NOMO-1 treated with DMSO at 0.1 percent for 48 hours (cell line): ENCODE data around the gene NBEAL1.
A peak's percentile ranks its signal among the peaks of the same experiment; 100 is the strongest.
"Not testable (repeated sequence)": the region's sequence is repeated elsewhere in the genome, so short reads cannot be mapped to it uniquely, and the experiment has no call there.

ENCODE experiments used
- DNase-seq: peaks from one replicate; lab custom pipeline; 2025; ENCODE audit not compliant: unreplicated experiment; lab: John Stamatoyannopoulos, UW

NBEAL1 gene

GRCh38 chr2:203014456-203015199, at the start of gene NBEAL1:
Gene NBEAL1, plus strand, starts transcription at chr2:203014875. Its CDS starts 1,510 bp downstream, at chr2:203016385.
- peak; percentile 95 for DNase-seq

- peak; percentile 1 for DNase-seq
These were observed 48.7 kb upstream of the NBEAL1 start for GRCh38 chr2:202965810-202966460.

GRCh38 chr2:202969404-202969803, 45.3 kb upstream of the NBEAL1 start:
- DNase-seq: not testable (repeated sequence)

GRCh38 chr2:202976809-202977208, 37.9 kb upstream of the NBEAL1 start:
- DNase-seq: no peak

- no peak for DNase-seq
These were observed 31.7 kb upstream of the NBEAL1 start for GRCh38 chr2:202982779-202983491.

- DNase-seq: no peak
These were observed 24.9 kb upstream of the NBEAL1 start for GRCh38 chr2:202989749-202990148.

GRCh38 chr2:202990501-202990900, 24.2 kb upstream of the NBEAL1 start:
- no peak for DNase-seq

GRCh38 chr2:202997113-202997512, 17.6 kb upstream of the NBEAL1 start:
- DNase-seq: peak; percentile 94

- no peak for DNase-seq
These were observed 12.4 kb upstream of the NBEAL1 start for GRCh38 chr2:203002054-203002821.

GRCh38 chr2:203003716-203004115, 11.0 kb upstream of the NBEAL1 start:
- no peak for DNase-seq

GRCh38 chr2:203016716-203017115, 2.0 kb downstream of the NBEAL1 start:
- no peak for DNase-seq

- no peak for DNase-seq
These were observed 3.5 kb downstream of the NBEAL1 start for GRCh38 chr2:203018181-203018580.

- DNase-seq: no peak
These were observed 4.5 kb downstream of the NBEAL1 start for GRCh38 chr2:203019142-203019541.

GRCh38 chr2:203021991-203022390, 7.3 kb downstream of the NBEAL1 start:
- DNase-seq: no peak

- DNase-seq: no peak
These were observed 8.1 kb downstream of the NBEAL1 start for GRCh38 chr2:203022751-203023150.

- no peak for DNase-seq
These were observed 10.9 kb downstream of the NBEAL1 start for GRCh38 chr2:203025592-203025991.

GRCh38 chr2:203030545-203030944, 15.9 kb downstream of the NBEAL1 start:
- no peak for DNase-seq

GRCh38 chr2:203030991-203031390, 16.3 kb downstream of the NBEAL1 start:
- no peak for DNase-seq

GRCh38 chr2:203033395-203033794, 18.7 kb downstream of the NBEAL1 start:
- no peak for DNase-seq

GRCh38 chr2:203035879-203036470, 21.3 kb downstream of the NBEAL1 start:
- no peak for DNase-seq

- no peak for DNase-seq
These were observed 22.4 kb downstream of the NBEAL1 start for GRCh38 chr2:203037026-203037425.
